Suprapubic skin (tissue), 4 donors: ENCODE results near the gene GRM1. TPM values are rescaled to one million over a fixed set of nuclear protein-coding genes. Genes with fewer than 3 reads are reported as not detected.

ENCODE experiments used
- DNase-seq, 2 donors: peaks; one replicate each; pipeline ENCODE4 v3.0.0-alpha.2; 2019; ENCODE audit warnings: low spot score in 2 of 2
- H3K27ac ChIP-seq: fragments of 200-600 bp; sonication (generic); one replicate; pipeline ENCODE4 v1.5.1; 2019
- H3K27me3 ChIP-seq: fragments of 200-600 bp; sonication (generic); one replicate; pipeline ENCODE4 v1.5.1; 2019
- H3K36me3 ChIP-seq: fragments of 200-600 bp; sonication (generic); one replicate; pipeline ENCODE4 v1.5.1; 2019
- H3K4me1 ChIP-seq: fragments of 200-600 bp; sonication (generic); one replicate; pipeline ENCODE4 v1.5.1; 2019
- H3K4me3 ChIP-seq: fragments of 200-600 bp; sonication (generic); one replicate; pipeline ENCODE4 v1.5.1; 2019; ENCODE audit warnings: mild to moderate bottlenecking
- H3K9me3 ChIP-seq: fragments of 200-600 bp; sonication (generic); one replicate; pipeline ENCODE4 v1.5.1; 2019
- CTCF ChIP-seq, 2 donors: fragments of 200-600 bp in 1 of 2; fragments of 450-650 bp in 1 of 2; sonication (generic) in 1 of 2; IDR thresholded peaks; one replicate each; pipeline ENCODE4 v1.5.1; 2016 to 2019; ENCODE audit warnings: antibody characterized with exemption in 2 of 2, mild to moderate bottlenecking in 1 of 2, moderate library complexity in 1 of 2
- EP300 ChIP-seq: sonication (generic); formaldehyde crosslinking; IDR thresholded peaks from one replicate; pipeline ENCODE4 v1.6.1; 2017; ENCODE audit warnings: antibody characterized with exemption
- POLR2A ChIP-seq, 2 donors: fragments of 450-650 bp; IDR thresholded peaks; one replicate each; pipeline ENCODE4 v1.6.1; 2017; ENCODE audit warnings: antibody characterized with exemption in 2 of 2, mild to moderate bottlenecking in 2 of 2, moderate library complexity in 2 of 2
- POLR2AphosphoS5 ChIP-seq, 3 donors: sonication (generic); formaldehyde crosslinking; IDR thresholded peaks; one replicate each; pipeline ENCODE4 v1.6.1; 2017; ENCODE audit warnings: antibody characterized with exemption in 3 of 3
- WGBS: methylation state at CpG from one replicate; pipeline ENCODE4 v1.1.5; 2018; 5-methylcytosine and 5-hydroxymethylcytosine counted together
- total RNA-seq, 4 donors: library from RNA; depleted of rRNA; stranded (reverse); fragments of >200 nt; gene quantifications; one replicate each; pipeline ENCODE4 v1.1.0, GENCODE V29; 2016

Gene GRM1
- total RNA-seq, 4 donors from 2014 or later = 0.25 to 0.48 TPM; not detected in 2

GRCh38 chr6:146169872-146170271, 141.0 kb downstream of the GRM1 start:
- H3K27me3 ChIP-seq = no peaks in the 10 kb centered on the region
- 89% methylated on average over 1 of the region's 1 CpG for WGBS
- no peaks in the 10 kb centered on the region for H3K4me1 ChIP-seq
- no peaks in the 10 kb centered on the region for H3K36me3 ChIP-seq
- no peak for DNase-seq
- H3K27ac ChIP-seq = no peak overlapping the region
- no peak overlapping the region for H3K4me3 ChIP-seq
- peaks cover 3% of the 10 kb centered on the region for H3K9me3 ChIP-seq
- no peak for TF ChIP-seq POLR2AphosphoS5 (IDR thresholded peaks at IDR 0.05)
- TF ChIP-seq CTCF (IDR thresholded peaks at IDR 0.05) = no peak
- no peak for TF ChIP-seq POLR2A (IDR thresholded peaks at IDR 0.05)
- no peak for TF ChIP-seq EP300

GRCh38 chr6:146177785-146178184, 148.9 kb downstream of the GRM1 start:
- Histone ChIP-seq H3K4me3 (no peak overlapping the region), H3K36me3 (no peaks in the 10 kb centered on the region), H3K27me3 (no peaks in the 10 kb centered on the region), H3K9me3 (no peaks in the 10 kb centered on the region), H3K4me1 (no peaks in the 10 kb centered on the region), H3K27ac (no peak overlapping the region)
- TF ChIP-seq POLR2A (IDR thresholded peaks at IDR 0.05) (no peak), POLR2AphosphoS5 (IDR thresholded peaks at IDR 0.05) (no peak), EP300 (no peak), CTCF (IDR thresholded peaks at IDR 0.05) (no peak)
- no peak for DNase-seq
- 95% methylated on average over 1 of the region's 1 CpG for WGBS

- H3K36me3 ChIP-seq = no peaks in the 10 kb centered on the region
- TF ChIP-seq POLR2AphosphoS5 (IDR thresholded peaks at IDR 0.05) = no peak
- TF ChIP-seq EP300 = no peak
- no peak for TF ChIP-seq CTCF (IDR thresholded peaks at IDR 0.05)
- TF ChIP-seq POLR2A (IDR thresholded peaks at IDR 0.05) = no peak
- DNase-seq = no peak
- no peak overlapping the region for H3K27ac ChIP-seq
- WGBS = 53% methylated on average over 1 of the region's 1 CpG
- no peaks in the 10 kb centered on the region for H3K27me3 ChIP-seq
- no peak overlapping the region for H3K4me3 ChIP-seq
- no peaks in the 10 kb centered on the region for H3K9me3 ChIP-seq
- no peaks in the 10 kb centered on the region for H3K4me1 ChIP-seq
Measured at GRCh38 chr6:146183831-146184230, 155.0 kb downstream of the GRM1 start.

- H3K27ac ChIP-seq = no peak overlapping the region
- 77% methylated on average over 1 of the region's 1 CpG for WGBS
Measured at GRCh38 chr6:146184701-146185100, 155.8 kb downstream of the GRM1 start.

GRCh38 chr6:146189131-146189530, 160.3 kb downstream of the GRM1 start:
- H3K4me1 ChIP-seq = no peaks in the 10 kb centered on the region
- H3K9me3 ChIP-seq = no peaks in the 10 kb centered on the region
- DNase-seq = no peak
- TF ChIP-seq CTCF (IDR thresholded peaks at IDR 0.05) = no peak
- TF ChIP-seq POLR2A (IDR thresholded peaks at IDR 0.05) = no peak
- no peak for TF ChIP-seq EP300
- no peak for TF ChIP-seq POLR2AphosphoS5 (IDR thresholded peaks at IDR 0.05)
- H3K36me3 ChIP-seq = no peaks in the 10 kb centered on the region
- no peak overlapping the region for H3K27ac ChIP-seq
- 78% methylated on average over 3 of the region's 3 CpGs for WGBS
- H3K4me3 ChIP-seq = no peak overlapping the region
- H3K27me3 ChIP-seq = no peaks in the 10 kb centered on the region

More at GRCh38 chr6:146184701-146185100, 155.8 kb downstream of the GRM1 start:
- H3K36me3 ChIP-seq = no peaks in the 10 kb centered on the region
- DNase-seq = no peak
- H3K27me3 ChIP-seq = no peaks in the 10 kb centered on the region
- TF ChIP-seq POLR2A (IDR thresholded peaks at IDR 0.05) = no peak
- no peak for TF ChIP-seq EP300
- TF ChIP-seq CTCF (IDR thresholded peaks at IDR 0.05) = no peak
- no peak for TF ChIP-seq POLR2AphosphoS5 (IDR thresholded peaks at IDR 0.05)
- H3K9me3 ChIP-seq = no peaks in the 10 kb centered on the region
- H3K4me3 ChIP-seq = no peak overlapping the region
- H3K4me1 ChIP-seq = no peaks in the 10 kb centered on the region
